CD4-positive, alpha-beta T cell treated with Interleukin-17A for 1 hour (primary cell): ENCODE measurements around the gene MAP1LC3B.

ENCODE experiments used
- DNase-seq: peaks from one replicate; pipeline ENCODE4 v3.0.0-alpha.2; 2020

Gene MAP1LC3B

GRCh38 chr16:87391950-87392820, at the start of gene MAP1LC3B:
Gene MAP1LC3B (plus strand): TSS chr16:87392336. CDS start chr16:87392428, 92 bp downstream.
- peak; percentile 98 for DNase-seq

GRCh38 chr16:87342504-87342903, 49.6 kb upstream of the MAP1LC3B start:
- no peak for DNase-seq

GRCh38 chr16:87342978-87343752, 49.0 kb upstream of the MAP1LC3B start:
- no peak for DNase-seq

- DNase-seq = no peak
Measured at GRCh38 chr16:87343753-87344050, 48.4 kb upstream of the MAP1LC3B start.

GRCh38 chr16:87344165-87344930, 47.8 kb upstream of the MAP1LC3B start:
- no peak for DNase-seq

- peak; percentile 68 for DNase-seq
Measured at GRCh38 chr16:87344931-87345631, 47.1 kb upstream of the MAP1LC3B start.

GRCh38 chr16:87345726-87346424, 46.3 kb upstream of the MAP1LC3B start:
- no peak for DNase-seq

- no peak for DNase-seq
Measured at GRCh38 chr16:87346517-87347060, 45.5 kb upstream of the MAP1LC3B start.

GRCh38 chr16:87347932-87348615, 44.1 kb upstream of the MAP1LC3B start:
- no peak for DNase-seq

- DNase-seq = no peak
Measured at GRCh38 chr16:87348616-87349157, 43.4 kb upstream of the MAP1LC3B start.

- no peak for DNase-seq
Measured at GRCh38 chr16:87350031-87350430, 42.1 kb upstream of the MAP1LC3B start.

GRCh38 chr16:87350681-87351319, 41.3 kb upstream of the MAP1LC3B start:
- no peak for DNase-seq

GRCh38 chr16:87351320-87351698, 40.8 kb upstream of the MAP1LC3B start:
- DNase-seq = no peak

GRCh38 chr16:87352818-87353217, 39.3 kb upstream of the MAP1LC3B start:
- no peak for DNase-seq

GRCh38 chr16:87353613-87354012, 38.5 kb upstream of the MAP1LC3B start:
- no peak for DNase-seq

GRCh38 chr16:87356491-87356853, 35.7 kb upstream of the MAP1LC3B start:
- DNase-seq = no peak

- DNase-seq = no peak
Measured at GRCh38 chr16:87358250-87358649, 33.9 kb upstream of the MAP1LC3B start.

GRCh38 chr16:87358696-87359095, 33.4 kb upstream of the MAP1LC3B start:
- no peak for DNase-seq

GRCh38 chr16:87359121-87359520, 33.0 kb upstream of the MAP1LC3B start:
- DNase-seq = no peak

- DNase-seq = no peak
Measured at GRCh38 chr16:87360862-87361610, 31.1 kb upstream of the MAP1LC3B start.
